Keratinocyte (primary cell): ENCODE measurements around the gene GOSR1. TPM values are rescaled to one million over a fixed set of nuclear protein-coding genes. Genes with fewer than 3 reads are reported as not detected.

Experiments
- DNase-seq: peaks from one replicate; pipeline ENCODE4 v3.0.0-alpha.2; 2011; ENCODE audit warnings: low read depth, missing footprints, low spot score
- FAIRE-seq: peaks from 2 replicates; lab custom pipeline; 2011; peaks lifted over from hg19 to GRCh38; lab: Jason Lieb, UNC
- H2AFZ ChIP-seq: 2 replicates; pipeline ENCODE4 v1.6.0; 2012; ENCODE audit warnings: low read length, control low read depth, inconsistent platforms; ENCODE audit not compliant: control insufficient read depth
- H3K27ac ChIP-seq: 2 replicates; pipeline ENCODE4 v1.5.1; 2011; ENCODE audit warnings: low read length; ENCODE audit not compliant: control insufficient read depth, insufficient read depth
- H3K27me3 ChIP-seq: 3 replicates; pipeline ENCODE4 v1.6.0; 2011; ENCODE audit warnings: low read length; ENCODE audit not compliant: control insufficient read depth, insufficient read depth; ENCODE audit errors: extremely low read depth
- H3K36me3 ChIP-seq, 2 experiments: 2 replicates in 1 of 2; 3 replicates in 1 of 2; pipeline ENCODE4 v1.5.1; 2011; ENCODE audit warnings: low read length in 2 of 2, mild to moderate bottlenecking in 1 of 2; ENCODE audit not compliant: control insufficient read depth in 2 of 2, insufficient read depth in 2 of 2; ENCODE audit errors: extremely low read depth in 1 of 2
- H3K4me1 ChIP-seq: 3 replicates; pipeline ENCODE4 v1.5.1; 2011; ENCODE audit warnings: low read length; ENCODE audit not compliant: control insufficient read depth, insufficient read depth; ENCODE audit errors: extremely low read depth
- H3K4me2 ChIP-seq: 3 replicates; pipeline ENCODE4 v1.6.0; 2011; ENCODE audit warnings: low read depth, low read length; ENCODE audit not compliant: control insufficient read depth, insufficient read depth; ENCODE audit errors: extremely low read depth
- H3K4me3 ChIP-seq, 3 experiments: fragments of 200-600 bp in 1 of 3; sonication (generic) in 1 of 3; 2 replicates in 2 of 3; 3 replicates in 1 of 3; pipeline ENCODE4 v1.5.1; 2011 to 2016; ENCODE audit warnings: low read length in 3 of 3, mild to moderate bottlenecking in 3 of 3, control low read depth in 2 of 3, inconsistent platforms in 1 of 3, low read depth in 1 of 3, mixed read lengths in 1 of 3, mixed run types in 1 of 3, moderate library complexity in 1 of 3; ENCODE audit not compliant: control insufficient read depth in 2 of 3, insufficient read depth in 2 of 3; ENCODE audit errors: extremely low read depth in 1 of 3
- H3K79me2 ChIP-seq: 2 replicates; pipeline ENCODE4 v1.6.0; 2012; ENCODE audit warnings: low read length; ENCODE audit not compliant: control insufficient read depth, insufficient read depth
- H3K9ac ChIP-seq: 3 replicates; pipeline ENCODE4 v1.6.0; 2011; ENCODE audit warnings: low read length; ENCODE audit not compliant: control insufficient read depth, insufficient read depth; ENCODE audit errors: extremely low read depth
- H3K9me1 ChIP-seq: 3 replicates; pipeline ENCODE4 v1.6.0; 2011; ENCODE audit warnings: low read length; ENCODE audit not compliant: control insufficient read depth, insufficient read depth; ENCODE audit errors: extremely low read depth
- H3K9me3 ChIP-seq: 2 replicates; pipeline ENCODE4 v1.5.1; 2012; ENCODE audit warnings: low read depth, low read length; ENCODE audit not compliant: control insufficient read depth
- H4K20me1 ChIP-seq: 3 replicates; pipeline ENCODE4 v1.6.0; 2011; ENCODE audit warnings: low read length; ENCODE audit not compliant: control insufficient read depth, insufficient read depth; ENCODE audit errors: extremely low read depth
- EZH2 ChIP-seq: IDR thresholded peaks from one replicate; pipeline ENCODE4 v1.6.1; 2012; ENCODE audit warnings: inconsistent platforms, mild to moderate bottlenecking, low read length, moderate library complexity
- dilution Hi-C: fragments of 300-500 bp; cut with MboI; formaldehyde crosslinking; loops from one replicate; pipeline ENCODE4 v1.7.0; 2020; ENCODE audit warnings: low sequenced_read_pairs; ENCODE audit not compliant: extremely low pct_ligation_motif_present
- polyA plus RNA-seq, 5 experiments: library from polyadenylated mRNA; depleted of rRNA in 3 of 5; stranded (reverse) in 3 of 5; stranded (forward) in 1 of 5; unstranded in 1 of 5; fragments of >200 nt; gene quantifications; 1 replicate in 1 of 5; 2 replicates in 3 of 5; 3 replicates in 1 of 5; pipeline versions ENCODE4 v1.2.1 to v1.2.3, GENCODE V29; 2011 to 2012; ENCODE audit warnings: missing spikeins in 2 of 5, low read depth in 1 of 5, low replicate concordance in 1 of 5
- TF ChIP-seq, protein P1 (sequence below), 3 experiments: IDR thresholded peaks in 1 of 3; conservative IDR thresholded peaks in 1 of 3; optimal IDR thresholded peaks in 1 of 3; 2 replicates in 2 of 3; 3 replicates in 1 of 3; pipeline versions ENCODE3 to v1.5.1; 2011; ENCODE audit warnings: low read length in 3 of 3, mild to moderate bottlenecking in 3 of 3, moderate library complexity in 2 of 3, control low read depth in 1 of 3, inconsistent platforms in 1 of 3; ENCODE audit not compliant: insufficient read depth in 2 of 3; ENCODE audit errors: extremely low read depth in 1 of 3

GOSR1 gene
- polyA plus RNA-seq, 1 donor (not counting 4 experiments of a cell fraction or from before 2014, with no cell fraction given), result 24.5 TPM

DNA sequence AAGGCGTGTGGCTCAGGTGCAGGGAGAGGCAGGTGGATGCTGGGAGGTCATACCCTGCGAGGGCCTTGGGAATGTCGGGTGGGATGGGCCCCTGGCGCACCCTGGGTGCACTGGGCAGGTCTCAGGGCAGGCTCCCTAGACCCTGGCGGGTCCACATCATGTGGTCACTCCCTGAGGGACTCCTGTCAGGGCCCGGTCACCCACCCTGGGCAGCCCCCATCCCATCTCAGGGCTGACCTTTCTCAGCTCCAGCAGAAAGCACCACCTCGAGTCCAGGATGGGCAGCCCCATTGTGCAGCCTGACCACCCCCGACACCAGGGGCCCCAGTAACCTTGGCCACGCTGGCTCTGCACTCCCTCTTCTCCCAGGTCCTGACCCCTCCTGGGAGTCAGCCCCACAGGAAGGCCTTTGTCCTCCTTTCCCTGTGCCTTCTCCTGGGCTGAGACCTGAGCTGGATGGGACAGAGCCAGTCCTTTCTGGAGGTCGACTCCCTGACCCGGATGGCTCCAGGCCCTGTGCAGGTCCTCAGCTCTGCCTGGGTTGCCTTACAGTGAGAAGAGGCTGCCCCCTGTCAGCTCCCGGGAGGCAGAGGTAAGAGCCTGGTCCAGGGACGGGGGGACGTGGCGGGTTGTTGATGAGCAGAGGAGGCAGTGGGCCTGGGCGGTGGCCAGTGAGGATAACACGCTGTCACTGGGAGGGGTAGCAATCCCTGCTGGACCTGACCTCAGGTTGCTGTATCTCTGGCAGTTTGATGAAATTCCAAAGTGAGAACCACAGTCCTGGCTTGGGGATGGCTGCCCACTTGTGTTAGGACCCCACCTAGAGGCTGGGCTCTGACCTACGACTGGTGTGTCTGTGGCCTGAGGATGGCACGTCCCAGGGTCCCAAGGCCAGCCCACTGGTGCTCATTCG is 77.9 kb downstream of the GOSR1 start:
- no peaks in the 10 kb centered on the region for H3K27me3 ChIP-seq
- peaks cover 8% of the 10 kb centered on the region for H3K4me1 ChIP-seq
- no peak overlapping the region for H3K4me2 ChIP-seq
- TF ChIP-seq EZH2, result no peak
- TF ChIP-seq, protein P1, sequence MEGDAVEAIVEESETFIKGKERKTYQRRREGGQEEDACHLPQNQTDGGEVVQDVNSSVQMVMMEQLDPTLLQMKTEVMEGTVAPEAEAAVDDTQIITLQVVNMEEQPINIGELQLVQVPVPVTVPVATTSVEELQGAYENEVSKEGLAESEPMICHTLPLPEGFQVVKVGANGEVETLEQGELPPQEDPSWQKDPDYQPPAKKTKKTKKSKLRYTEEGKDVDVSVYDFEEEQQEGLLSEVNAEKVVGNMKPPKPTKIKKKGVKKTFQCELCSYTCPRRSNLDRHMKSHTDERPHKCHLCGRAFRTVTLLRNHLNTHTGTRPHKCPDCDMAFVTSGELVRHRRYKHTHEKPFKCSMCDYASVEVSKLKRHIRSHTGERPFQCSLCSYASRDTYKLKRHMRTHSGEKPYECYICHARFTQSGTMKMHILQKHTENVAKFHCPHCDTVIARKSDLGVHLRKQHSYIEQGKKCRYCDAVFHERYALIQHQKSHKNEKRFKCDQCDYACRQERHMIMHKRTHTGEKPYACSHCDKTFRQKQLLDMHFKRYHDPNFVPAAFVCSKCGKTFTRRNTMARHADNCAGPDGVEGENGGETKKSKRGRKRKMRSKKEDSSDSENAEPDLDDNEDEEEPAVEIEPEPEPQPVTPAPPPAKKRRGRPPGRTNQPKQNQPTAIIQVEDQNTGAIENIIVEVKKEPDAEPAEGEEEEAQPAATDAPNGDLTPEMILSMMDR (optimal IDR thresholded peaks at IDR 0.05 in 1 of 3, IDR thresholded peaks at IDR 0.05 in 1 of 3, conservative IDR thresholded peaks at IDR 0.05 in 1 of 3; ENCODE audit: extremely low read depth in 1 of 3, insufficient read depth in 2 of 3, low read length in 3 of 3), result peak in 1 of 3 experiments; percentile 38
- no peaks in the 10 kb centered on the region for H3K9me1 ChIP-seq
- H3K4me3 ChIP-seq, result no peak overlapping the region
- no peak for DNase-seq
- H3K79me2 ChIP-seq, result no peaks in the 10 kb centered on the region
- no peak overlapping the region for H3K27ac ChIP-seq
- FAIRE-seq, result no peak
- no peak overlapping the region for H3K9ac ChIP-seq
- no peaks in the 10 kb centered on the region for H3K36me3 ChIP-seq
- dilution Hi-C loops, result no loop called here
- no peak overlapping the region for H2AFZ ChIP-seq
- H3K9me3 ChIP-seq, result no peaks in the 10 kb centered on the region
- no peaks in the 10 kb centered on the region for H4K20me1 ChIP-seq

DNA sequence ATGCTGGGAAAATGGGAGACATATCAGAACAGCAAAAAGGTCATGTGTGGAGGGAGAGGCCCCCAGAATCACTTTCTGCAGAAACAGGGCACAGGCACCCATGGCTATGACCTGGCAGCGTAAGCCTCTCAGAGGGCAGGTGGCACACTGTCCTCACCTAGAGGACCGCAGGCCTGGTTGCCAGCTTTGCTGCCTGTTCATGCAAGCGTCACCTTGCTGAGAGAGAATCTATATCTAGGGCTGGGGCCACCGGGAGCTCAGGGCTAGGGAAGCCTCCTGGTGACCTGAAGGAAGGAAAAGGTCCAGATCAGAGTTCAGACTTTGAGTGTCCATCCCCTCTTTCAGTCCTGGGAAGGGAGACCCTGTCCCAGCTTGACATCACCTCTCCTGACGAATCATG is 78.7 kb downstream of the GOSR1 start:
- TF ChIP-seq EZH2, result no peak
- TF ChIP-seq, protein P1 (optimal IDR thresholded peaks at IDR 0.05 in 1 of 3, IDR thresholded peaks at IDR 0.05 in 1 of 3, conservative IDR thresholded peaks at IDR 0.05 in 1 of 3; ENCODE audit: extremely low read depth in 1 of 3, insufficient read depth in 2 of 3, low read length in 3 of 3), result no peak
- FAIRE-seq (no peak), DNase-seq (no peak)
- Histone ChIP-seq H3K36me3 (no peaks in the 10 kb centered on the region), H3K9ac (no peak overlapping the region), H3K27ac (no peak overlapping the region), H3K4me2 (no peak overlapping the region), H3K9me3 (no peaks in the 10 kb centered on the region), H4K20me1 (no peaks in the 10 kb centered on the region), H3K4me1 (peaks cover 2% of the 10 kb centered on the region), H2AFZ (no peak overlapping the region), H3K27me3 (no peaks in the 10 kb centered on the region), H3K9me1 (no peaks in the 10 kb centered on the region), H3K4me3 (no peak overlapping the region), H3K79me2 (no peaks in the 10 kb centered on the region)
- dilution Hi-C loops, result no loop called here
